ENCODE measurements around the gene LMTK3.

Gene LMTK3

GRCh38 chr19:48468772-48469288, 42.8 kb downstream of the LMTK3 start:
- peak; percentile 94 to 98 (median 96) for DNase-seq

- no peak for DNase-seq
These were observed 44.9 kb downstream of the LMTK3 start for GRCh38 chr19:48466561-48467325.

DNA sequence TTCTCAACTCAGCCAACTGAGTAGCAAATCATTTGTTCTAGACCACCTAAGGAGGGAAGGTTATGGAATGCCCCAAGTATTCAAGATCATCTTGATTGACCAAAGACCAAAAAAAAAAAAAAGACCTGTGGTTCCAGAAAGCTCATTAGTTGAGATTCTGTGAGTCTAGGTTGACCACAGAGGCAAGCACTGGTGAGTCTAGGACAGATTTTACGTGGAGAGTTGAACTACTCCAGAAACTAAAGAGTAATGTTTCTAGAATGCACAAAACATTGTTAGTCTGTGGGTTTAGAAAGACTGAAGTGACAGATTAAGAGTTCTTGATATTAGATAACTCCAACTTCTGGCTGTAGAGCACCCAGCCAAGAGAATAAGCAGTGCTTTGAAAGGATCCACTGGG, 46.4 kb downstream of the LMTK3 start:
- DNase-seq, result no peak

DNA sequence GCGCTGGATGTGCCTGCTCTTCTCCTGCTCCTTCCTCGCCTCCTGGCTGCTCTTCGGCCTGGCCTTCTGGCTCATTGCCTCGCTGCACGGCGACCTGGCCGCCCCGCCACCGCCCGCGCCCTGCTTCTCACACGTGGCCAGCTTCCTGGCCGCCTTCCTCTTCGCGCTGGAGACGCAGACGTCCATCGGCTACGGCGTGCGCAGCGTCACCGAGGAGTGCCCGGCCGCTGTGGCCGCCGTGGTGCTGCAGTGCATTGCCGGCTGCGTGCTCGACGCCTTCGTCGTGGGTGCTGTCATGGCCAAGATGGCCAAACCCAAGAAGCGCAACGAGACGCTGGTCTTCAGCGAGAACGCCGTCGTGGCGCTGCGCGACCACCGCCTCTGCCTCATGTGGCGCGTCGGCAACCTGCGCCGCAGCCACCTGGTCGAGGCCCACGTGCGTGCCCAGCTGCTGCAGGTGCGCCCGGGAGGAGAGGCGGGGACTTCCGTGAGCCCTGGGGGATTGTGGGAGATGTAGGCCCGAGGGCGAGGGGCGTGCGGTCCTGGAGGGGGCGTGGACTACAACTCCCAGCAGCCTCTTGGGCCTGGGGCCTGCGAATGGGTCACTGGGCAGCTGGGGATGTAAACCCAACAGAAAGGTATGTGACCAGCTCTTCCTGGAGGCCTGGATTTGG, 49.5 kb downstream of the LMTK3 start:
- DNase-seq, result no peak

- DNase-seq, result no peak
These were observed 50.0 kb downstream of the LMTK3 start for GRCh38 chr19:48461651-48461981.

DNA sequence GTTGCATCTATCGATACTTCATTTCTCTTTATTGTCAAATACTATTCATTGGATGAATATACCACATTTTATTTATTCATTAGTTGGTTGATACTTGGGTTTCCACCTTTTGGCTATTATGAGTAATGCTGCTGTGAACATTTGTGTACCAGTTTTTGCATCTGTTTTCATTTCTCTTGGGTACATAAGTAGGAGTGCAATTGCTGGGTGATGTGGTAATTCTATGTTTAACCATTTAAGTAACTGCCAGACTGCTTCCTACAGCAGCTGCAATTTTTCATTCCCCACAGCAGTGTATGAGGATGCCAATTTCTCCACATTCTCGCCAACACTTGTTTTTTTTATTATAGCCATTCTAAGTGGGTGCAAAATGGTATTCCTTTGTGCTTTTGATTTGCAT, 53.6 kb downstream of the LMTK3 start:
- DNase-seq, result no peak

DNA sequence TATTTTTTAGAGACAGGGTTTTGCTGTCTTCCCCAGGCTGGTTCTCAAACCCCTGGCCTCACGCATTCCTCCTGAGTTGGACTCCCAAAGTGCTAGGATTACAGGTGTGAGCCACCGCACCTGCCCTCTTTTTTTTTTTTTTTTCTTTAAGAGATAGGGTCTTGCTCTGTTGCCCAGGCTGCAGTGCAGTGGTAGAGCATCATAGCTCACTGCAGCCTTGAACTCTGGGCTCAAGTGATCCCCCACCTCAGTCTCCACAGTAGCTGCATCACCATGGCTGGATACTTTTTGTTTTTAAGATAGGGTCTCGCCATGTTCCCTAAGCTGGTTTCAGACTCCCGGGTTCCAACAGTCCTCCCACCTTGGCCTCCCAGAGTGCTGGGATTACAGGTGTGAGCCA, 54.8 kb downstream of the LMTK3 start:
- no peak for DNase-seq

DNA sequence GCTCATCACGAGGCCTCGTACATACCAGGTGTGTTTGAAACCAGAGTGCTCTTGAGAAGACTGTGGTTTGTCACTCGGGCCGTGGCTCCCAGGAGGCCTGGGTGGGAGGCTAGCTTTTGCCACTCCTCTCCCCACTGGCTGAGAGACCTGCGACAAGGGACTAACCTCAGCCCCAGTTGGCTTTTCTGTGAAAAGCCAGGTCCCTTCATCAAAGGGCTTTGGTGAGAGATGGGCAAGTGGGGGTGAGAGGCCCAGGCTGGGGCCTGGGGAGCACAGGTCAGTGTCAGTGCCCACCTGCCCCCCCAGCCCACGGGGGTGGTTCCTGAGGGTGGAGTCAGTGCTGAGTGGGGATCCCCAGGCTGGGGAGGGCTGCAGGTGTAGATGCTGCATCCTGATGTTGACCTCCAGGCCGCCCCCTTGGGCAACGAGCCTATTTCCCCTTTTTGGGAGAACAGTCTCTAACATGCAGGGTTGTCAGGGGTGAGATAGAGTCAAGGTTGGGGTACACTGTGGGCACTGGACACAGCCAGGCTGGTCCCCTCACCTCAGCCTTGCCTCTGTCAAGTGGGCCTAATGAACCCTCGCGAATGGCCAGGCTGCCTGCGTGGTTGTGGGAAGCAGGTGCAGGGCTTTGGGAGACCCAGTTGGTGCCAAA, 55.6 kb downstream of the LMTK3 start:
- DNase-seq, result no peak

- no peak for DNase-seq
These were observed 56.3 kb downstream of the LMTK3 start, which contains the start of gene KCNJ14 for GRCh38 chr19:48455171-48455907. Gene KCNJ14, plus strand, starts transcription at chr19:48455574. Its CDS starts 6,151 bp downstream, at chr19:48461725.

GRCh38 chr19:48454150-48454730, 57.4 kb downstream of the LMTK3 start:
- DNase-seq, result no peak

- no peak for DNase-seq
These were observed 59.1 kb downstream of the LMTK3 start for GRCh38 chr19:48452289-48453190.

DNA sequence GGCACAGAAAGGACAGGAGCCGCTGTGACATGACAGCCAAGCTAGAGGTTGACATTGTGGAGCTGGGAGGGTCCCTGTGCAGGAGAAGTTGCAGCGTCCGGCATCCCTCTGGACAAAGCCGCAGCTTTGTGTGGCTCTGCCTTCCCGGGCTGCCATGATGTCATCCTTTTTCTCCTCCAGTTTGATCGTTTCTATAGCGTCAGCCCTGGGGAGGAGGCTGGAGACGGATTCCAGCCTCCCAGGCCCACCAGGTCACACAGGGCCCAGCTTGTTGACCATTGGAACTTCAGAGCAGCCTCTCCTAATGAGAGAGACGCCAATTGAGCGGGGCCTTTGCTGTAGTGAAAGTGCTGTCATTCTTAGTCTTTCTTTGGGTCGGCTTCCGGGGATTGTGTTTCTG, 60.0 kb downstream of the LMTK3 start:
- no peak for DNase-seq

DNA sequence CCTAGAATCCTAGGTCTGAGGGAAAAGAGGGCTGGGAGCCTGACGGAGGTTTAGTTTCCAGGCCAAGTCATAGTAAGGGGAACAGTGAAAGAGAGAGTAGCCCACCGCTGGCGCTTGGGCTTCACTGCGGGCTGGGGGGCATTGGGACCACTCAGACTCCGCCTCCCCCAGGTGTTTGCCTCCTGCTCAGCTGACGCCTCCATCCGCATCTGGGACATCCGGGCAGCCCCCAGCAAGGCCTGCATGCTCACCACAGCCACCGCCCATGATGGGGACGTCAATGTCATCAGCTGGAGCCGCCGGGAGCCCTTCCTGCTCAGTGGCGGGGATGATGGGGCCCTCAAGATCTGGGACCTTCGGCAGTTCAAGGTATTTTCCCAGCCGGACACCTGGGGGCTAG, 60.8 kb downstream of the LMTK3 start:
- DNase-seq, result no peak

- DNase-seq, result no peak
These were observed 61.2 kb downstream of the LMTK3 start for GRCh38 chr19:48450441-48450840.

- DNase-seq, result no peak
These were observed 63.1 kb downstream of the LMTK3 start for GRCh38 chr19:48448563-48448962.

DNA sequence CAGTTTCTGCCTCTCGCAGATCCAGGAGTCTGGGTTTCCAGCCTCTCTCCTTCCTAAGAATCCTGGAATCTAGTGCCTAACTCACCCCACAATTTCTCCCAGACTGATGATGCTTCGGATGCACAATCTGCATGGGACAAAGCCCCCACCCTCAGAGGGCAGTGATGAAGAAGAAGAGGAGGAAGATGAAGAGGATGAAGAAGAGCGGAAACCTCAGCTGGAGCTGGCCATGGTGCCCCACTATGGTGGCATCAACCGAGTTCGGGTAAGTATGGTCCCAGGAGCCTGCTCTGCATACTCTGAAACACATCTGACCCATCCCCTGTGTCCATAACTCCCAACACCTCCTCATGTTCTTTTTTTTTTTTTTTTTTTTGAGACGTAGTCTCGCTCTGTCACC, 65.1 kb downstream of the LMTK3 start:
- no peak for DNase-seq

- DNase-seq, result peak; percentile 71 to 85 (median 82)
These were observed 65.8 kb downstream of the LMTK3 start, which contains the start of gene GRWD1 for GRCh38 chr19:48445606-48446481. Gene GRWD1, plus strand, starts transcription at chr19:48445983. Its CDS starts 23 bp downstream, at chr19:48446006.

GRCh38 chr19:48445256-48445605, 66.4 kb downstream of the LMTK3 start:
- no peak for DNase-seq

DNA sequence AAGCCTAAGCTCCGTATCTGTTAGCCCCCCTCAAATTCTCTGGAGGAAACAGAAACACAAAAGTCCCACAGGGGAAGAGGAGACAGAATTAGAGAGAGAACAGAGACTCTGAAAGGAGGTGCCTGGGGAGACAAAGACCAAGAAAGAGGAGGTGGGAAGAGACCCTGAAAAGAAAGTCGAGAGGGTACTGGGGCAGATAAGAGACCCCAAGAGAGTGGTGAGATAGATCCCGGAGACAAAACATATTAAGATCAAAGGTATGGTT, 66.8 kb downstream of the LMTK3 start:
- DNase-seq, result no peak

DNA sequence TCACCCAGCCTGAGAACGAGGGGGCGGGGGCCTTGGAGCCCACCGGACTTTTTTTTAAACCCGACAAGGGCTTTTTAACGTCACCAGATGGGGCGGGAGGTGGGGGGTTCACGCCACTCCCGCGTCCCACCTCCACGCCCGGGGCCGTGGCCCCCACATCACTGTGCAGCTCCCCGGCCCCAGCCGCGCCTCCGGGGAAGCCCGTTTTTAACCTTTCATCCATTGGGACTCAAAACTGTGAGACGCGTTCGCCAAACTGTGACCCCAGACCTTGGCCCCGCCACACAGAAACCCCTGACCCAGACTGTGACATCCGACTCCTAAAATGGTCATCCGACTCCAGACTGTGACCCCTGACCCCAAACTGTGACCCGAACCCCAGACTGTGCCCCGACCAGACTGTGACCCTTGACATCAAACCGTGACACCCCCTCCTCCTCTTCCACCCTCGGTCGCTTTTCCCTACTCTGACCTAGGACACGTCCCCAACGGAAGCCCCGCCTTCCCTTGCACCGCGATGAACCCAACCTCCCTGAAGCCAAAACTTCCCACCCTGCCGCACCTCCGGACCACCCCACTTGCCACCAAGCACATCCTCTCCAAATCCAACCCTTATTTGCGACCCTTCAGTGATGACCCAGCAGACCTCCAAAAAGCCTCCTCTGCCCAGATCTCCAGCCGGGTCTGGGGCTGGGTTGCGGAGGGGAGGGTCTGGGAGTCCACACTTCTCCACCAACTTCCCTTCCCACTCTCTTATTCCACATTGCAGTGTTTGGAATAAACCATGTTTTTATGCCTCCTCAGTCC, 67.3 kb downstream of the LMTK3 start:
- DNase-seq, result no peak
